Measurements from ENCODE around the gene SEMA4D.

DNA sequence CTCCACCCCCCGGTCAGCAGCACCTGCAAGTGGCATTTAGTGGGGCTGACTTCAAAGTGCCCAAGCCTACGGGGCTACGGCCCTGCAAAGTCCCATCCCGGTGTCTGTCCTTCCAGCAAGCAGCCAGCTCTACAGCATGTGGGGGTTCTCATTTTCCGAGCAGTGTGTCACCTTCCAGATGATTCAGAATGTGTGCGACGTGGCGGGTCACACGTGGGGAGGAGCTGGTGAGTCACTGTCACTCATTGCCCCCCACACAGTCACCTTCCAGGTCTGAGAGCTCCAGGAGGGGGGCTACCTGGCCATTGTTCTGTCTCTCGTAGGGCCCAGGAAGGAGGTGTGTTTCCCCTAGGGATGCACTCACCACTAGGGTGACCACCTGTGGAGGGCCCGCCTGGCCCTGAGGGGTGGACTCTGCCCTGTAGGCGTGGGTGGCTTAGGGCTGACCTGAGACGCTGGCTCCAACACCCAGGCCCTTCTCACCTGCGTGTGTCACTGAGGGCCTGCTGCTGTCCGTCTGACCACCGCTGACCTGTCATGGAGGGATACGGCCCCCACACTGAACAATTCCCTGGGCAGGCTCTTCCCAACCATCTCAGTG lies 70.2 kb downstream of the SEMA4D start:
- no peak for TF ChIP-seq NFIC (IDR thresholded peaks at IDR 0.05; ENCODE audit: low read length)
- TF ChIP-seq POLR2A (IDR thresholded peaks at IDR 0.05; ENCODE audit: insufficient read depth in 1 of 2, low read depth in 2 of 2, low read length in 2 of 2): no peak
- TF ChIP-seq ZNF274 (CRISPR knock-in tag; IDR thresholded peaks at IDR 0.05): no peak
- no peak for TF ChIP-seq KDM5B (CRISPR knock-in tag; IDR thresholded peaks at IDR 0.05; ENCODE audit: borderline replicate concordance)
- no peak for TF ChIP-seq ZFP37 (CRISPR knock-in tag; IDR thresholded peaks at IDR 0.05; ENCODE audit: borderline replicate concordance)
